NOMO-1 treated with dmso at 0.1 percent for 144 hours (cell line): ENCODE data around the gene LPCAT1.

Source experiments
- DNase-seq: peaks from one replicate; lab custom pipeline; 2025; ENCODE audit not compliant: unreplicated experiment; lab: John Stamatoyannopoulos, UW

Gene LPCAT1

DNA sequence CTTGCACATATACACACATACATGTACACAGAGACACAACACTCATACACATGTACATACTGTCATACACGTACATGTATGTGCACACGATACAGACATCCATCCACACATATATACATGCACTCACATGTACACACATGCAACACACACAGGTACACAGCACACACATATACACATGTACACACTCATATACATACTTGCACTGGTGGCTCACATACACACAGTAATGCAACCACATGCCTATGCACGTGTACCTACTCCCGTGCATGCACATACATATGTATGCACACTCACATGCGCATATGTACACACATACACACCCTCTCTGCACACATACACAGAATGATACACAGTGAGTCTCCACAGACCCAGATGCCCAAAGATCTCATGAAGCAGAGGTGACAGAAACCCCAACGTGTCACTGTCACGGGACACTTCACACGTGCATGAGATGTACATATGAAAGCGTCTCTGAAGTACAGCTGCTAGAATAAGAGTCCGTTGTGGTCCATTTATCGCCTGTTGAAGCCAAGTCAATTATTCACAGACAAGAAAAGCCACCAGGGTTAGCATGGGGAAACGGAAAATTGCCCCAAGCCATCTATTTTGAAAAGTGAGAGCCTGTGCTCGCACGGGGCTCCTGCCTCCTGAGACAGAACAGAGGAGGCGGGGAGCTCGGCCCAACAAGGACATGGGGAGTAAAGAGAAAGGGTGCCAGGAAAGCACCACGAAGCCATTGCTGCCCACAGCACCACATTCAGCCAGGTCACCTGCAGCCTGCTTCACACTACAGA is 24.9 kb downstream of the LPCAT1 start:
- no peak for DNase-seq

DNA sequence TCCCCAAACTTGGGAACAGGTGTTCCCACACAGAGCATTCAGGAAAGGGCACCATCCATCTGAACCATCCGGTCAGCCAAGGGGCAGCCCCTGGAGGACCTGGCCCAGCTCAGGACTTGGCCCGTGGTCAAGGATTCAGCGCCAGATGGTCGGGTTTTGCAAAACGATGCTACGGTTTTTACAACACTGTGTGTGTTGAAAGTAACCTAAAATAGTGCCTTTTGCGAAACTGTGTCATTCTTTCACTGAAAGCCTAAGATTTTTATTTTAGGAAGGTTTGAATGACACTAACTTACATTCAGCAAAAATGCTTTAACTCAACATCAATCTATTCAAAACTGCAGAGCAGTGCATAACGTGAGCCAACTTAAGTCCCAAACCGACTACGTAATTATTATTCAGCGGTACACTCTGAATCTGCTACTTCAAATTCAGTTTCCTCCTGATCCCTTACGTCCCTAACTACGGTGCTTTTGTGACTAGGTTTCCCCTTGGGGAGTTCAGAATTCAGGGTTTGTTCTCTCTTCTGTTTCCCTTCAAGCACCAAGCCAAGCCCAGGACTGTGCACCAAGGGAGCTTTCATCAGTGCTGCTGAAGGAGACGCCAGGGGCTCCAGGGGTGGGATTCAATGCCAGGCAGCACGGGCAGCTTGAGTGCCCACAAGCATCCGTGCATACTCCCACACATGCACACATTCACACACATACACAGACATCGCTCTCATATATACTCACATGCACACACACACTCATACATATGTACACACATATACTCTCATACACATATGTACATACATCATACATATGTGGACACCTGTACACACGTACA is 25.8 kb downstream of the LPCAT1 start:
- peak; percentile 59 for DNase-seq

- DNase-seq = no peak
These were observed 26.4 kb downstream of the LPCAT1 start for GRCh38 chr5:1497242-1497777.

DNA sequence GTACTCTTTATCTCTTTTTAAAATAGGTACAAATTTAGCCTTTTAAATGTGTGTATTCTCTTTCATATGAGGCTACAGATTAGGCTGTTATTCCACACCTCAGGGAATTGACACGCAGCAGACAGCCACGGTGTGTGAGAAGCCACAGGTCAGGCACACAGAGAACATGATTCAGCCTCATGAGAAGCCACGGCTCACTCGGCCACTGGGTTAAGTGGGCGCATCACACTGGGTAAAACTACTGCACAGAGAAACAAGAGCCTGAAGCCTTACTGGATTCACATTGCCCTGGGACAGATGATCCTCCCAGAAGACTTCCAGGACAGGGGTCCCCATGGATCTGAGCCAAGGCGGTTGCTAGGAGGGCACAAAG is 28.2 kb downstream of the LPCAT1 start:
- DNase-seq = no peak

- peak; percentile 64 for DNase-seq
These were observed 28.8 kb downstream of the LPCAT1 start for GRCh38 chr5:1494780-1495524.

DNA sequence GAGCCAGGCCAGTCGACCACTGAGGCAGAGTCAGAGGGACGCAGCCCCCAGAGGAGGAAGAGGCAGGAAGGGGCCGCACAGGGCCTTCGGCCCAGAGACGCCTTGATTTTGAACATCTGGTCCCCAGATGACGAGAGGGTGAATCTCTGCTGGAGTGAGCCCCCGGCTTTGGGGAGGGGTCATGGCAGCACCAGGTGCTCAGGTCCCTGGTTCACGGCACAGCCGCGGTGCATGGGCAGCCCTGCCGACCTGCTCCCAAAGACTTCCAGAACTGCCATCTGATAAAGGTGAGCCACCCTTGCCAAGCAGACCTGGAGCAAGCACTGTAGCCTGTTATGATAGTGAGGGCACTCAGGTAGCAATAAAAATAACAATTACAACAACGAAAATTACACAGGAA is 29.8 kb downstream of the LPCAT1 start:
- no peak for DNase-seq

DNA sequence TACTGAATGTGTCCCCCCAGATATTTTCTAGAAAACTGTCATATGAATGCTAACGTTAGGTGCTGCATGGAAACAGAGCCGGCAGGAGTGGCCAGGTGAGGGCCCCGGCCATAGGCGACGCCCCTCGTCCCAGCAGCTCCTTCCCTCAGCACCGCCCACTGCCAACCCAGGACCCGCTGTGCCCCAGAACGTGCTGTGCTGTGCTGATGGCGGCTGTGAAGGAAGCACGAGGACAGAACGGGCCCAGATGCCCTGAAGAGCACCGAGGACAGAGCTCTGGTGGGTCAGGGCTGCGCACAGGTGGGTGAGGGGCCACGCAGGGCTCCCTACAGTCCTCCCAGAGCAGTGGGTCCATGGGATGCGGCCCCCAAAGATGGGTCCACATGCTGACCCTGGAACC is 30.3 kb downstream of the LPCAT1 start:
- DNase-seq = no peak

DNA sequence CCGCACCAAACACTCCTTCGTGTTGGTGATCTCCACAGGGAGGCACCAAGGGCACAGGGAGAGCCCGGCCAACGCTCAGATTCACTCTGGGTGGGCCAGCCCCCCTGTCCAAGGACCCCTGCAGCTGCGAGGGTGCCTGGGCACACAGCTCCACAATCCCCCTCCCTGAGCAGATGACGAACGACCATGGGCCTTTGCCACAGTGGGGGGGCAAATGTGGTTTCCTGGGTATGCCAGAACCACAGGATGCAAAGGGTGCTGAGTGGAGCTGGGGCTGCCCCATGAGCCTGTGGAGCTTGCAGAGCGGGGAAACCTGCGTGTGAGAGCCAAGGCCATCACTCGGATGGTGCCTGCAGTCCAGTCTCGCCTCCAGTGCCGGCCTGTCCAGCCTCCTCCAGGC is 31.0 kb downstream of the LPCAT1 start:
- no peak for DNase-seq

- DNase-seq = peak; percentile 57
These were observed 33.4 kb downstream of the LPCAT1 start for GRCh38 chr5:1490376-1490775.

DNA sequence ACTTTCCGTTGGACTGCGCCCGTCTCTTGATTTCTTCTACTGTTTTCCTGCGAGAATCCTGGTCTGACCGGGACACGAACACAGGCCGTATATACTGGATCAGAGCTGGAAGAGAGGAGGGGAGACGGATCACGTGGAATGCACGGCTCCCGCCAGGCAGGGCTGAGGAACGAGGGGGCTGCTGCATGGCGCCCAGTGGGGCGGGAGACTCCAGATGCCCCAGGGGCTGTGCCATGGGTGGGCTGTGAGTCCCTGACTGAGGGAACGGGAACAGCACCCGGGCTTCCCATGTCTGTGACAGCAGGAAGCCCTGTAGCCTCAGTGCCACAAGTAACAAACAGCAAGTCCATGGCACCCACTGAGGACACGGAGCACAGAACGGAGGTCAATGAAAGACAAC is 34.0 kb downstream of the LPCAT1 start:
- DNase-seq = no peak

GRCh38 chr5:1488882-1489680 is 34.7 kb downstream of the LPCAT1 start:
- no peak for DNase-seq

DNA sequence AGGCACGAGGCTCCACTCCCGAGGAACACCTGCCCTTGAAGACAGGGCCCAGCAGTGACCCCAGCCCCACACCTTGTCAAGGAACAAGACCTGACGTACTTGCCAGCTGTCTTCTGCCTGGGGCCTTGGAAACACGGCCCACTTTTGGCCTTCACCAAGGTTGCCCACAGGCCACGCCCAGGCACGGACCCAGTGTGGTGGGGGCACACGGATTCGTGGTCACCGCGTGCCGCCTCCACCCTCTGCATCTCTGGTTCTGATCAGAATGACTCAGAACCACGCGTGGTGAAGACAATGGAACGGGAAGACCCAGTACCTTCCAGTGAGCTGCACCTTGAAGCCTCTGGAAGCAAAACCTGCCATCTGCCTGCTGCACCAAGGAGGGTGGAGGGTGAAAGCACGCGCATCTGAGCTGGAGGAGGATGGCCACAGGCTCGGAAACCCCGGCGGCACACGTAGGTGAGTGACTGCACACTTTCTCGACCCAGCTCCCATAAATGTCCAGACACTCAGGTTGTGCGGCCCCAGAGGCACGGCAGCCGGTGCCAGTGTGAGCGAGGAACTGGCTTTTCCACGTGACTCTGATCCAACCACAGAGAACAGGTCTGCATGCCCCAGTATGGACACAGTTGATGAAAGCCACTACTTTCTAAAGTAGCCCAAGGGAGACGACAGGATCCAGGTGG is 36.5 kb downstream of the LPCAT1 start:
- DNase-seq = no peak

- no peak for DNase-seq
These were observed 37.5 kb downstream of the LPCAT1 start for GRCh38 chr5:1486271-1486670.

- DNase-seq = no peak
These were observed 38.1 kb downstream of the LPCAT1 start for GRCh38 chr5:1485579-1486118.

DNA sequence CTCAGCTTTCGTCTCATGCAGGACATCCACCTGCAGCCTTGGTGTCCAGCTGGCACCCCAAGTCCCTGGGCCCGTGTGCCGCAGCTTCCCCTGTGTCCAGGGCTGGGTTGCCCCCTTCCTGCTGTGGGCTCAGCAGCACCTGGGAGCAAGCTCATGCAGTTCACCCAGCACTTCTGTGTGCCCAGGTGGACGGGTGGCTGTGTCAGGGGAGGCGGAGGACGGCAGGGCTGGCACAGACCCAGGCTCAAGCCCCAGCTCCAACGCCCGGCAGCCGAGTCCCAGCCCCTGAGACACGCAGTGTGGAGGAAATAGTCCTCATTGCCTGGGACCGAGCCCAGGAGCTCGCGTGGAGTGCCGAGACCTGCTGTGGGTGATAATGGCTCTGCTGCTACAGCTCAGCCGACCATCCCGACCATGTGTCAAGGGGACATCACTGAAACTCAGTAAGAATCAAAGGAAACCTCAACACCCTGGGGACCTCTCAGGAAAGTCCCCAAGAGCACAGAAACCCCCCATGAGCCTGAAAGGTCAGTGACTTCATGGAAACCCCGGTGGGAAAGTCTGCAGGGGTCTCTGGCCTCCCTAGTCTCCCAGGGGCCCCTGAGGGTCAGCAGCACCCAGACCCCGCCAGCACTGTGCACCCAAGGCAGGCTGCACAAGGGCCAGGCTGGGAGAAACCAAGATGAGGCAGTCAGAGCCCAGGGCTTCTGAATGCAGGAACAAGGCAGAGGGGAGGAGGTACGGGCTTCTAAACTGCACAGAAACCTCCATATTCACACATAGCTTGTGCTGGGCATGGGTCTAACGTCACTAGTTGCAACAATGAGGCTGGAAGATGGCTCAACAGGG is 38.8 kb downstream of the LPCAT1 start:
- no peak for DNase-seq

GRCh38 chr5:1483856-1484729 is 39.7 kb downstream of the LPCAT1 start:
- no peak for DNase-seq

- DNase-seq = no peak
These were observed 40.7 kb downstream of the LPCAT1 start for GRCh38 chr5:1483064-1483463.

DNA sequence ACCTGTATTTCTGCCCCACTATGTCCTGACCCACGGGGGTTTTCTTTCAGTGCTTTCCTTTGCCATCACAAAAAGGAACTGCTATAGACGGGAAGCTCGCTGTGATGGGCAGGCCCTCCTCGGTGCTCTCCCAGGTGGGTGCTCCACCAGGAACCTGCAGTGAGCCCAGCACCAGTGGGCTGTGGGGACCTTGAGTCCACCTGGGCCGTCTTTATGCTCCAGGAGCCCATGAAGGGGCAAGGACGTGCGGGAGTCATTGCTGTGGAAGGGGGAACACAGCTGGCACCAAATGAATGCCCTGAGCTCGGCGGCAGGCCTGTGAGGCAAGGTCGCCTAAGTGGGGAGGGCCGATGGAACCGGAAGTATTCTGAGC is 41.8 kb downstream of the LPCAT1 start:
- no peak for DNase-seq
